ENCODE results near the gene TDRD6.
"Not testable (repeated sequence)": the region's sequence is repeated elsewhere in the genome, so short reads cannot be mapped to it uniquely, and the experiment has no call there.

The TDRD6 gene

GRCh38 chr6:46743425-46744158, 55.9 kb downstream of the TDRD6 start:
- ChIA-PET POLR2A (no interaction called here), CTCF (interaction anchor here (0.6 to 0.7 kb wide), 2 partner anchors 240 to 633 kb away, joined by 3 read pairs; no protein-coding TSS in a partner anchor)
- no peak for TF ChIP-seq NFRKB (IDR thresholded peaks at IDR 0.05)
- no peak for TF ChIP-seq ZNF384 (IDR thresholded peaks at IDR 0.05)
- TF ChIP-seq CTBP1 (IDR thresholded peaks at IDR 0.05; ENCODE audit: borderline replicate concordance): no peak
- TF ChIP-seq FOXK2 (IDR thresholded peaks at IDR 0.05): no peak
- no peak for TF ChIP-seq ELF4 (IDR thresholded peaks at IDR 0.05)
- no peak for TF ChIP-seq SP1 (IDR thresholded peaks at IDR 0.05)
- no peak for TF ChIP-seq FOXM1 (IDR thresholded peaks at IDR 0.05; ENCODE audit: borderline replicate concordance)
- no peak for TF ChIP-seq LEF1 (IDR thresholded peaks at IDR 0.05; ENCODE audit: borderline replicate concordance)
- TF ChIP-seq ARNT (IDR thresholded peaks at IDR 0.05): no peak
- TF ChIP-seq TARDBP (IDR thresholded peaks at IDR 0.05): no peak
- no peak for TF ChIP-seq FOXA1 (IDR thresholded peaks at IDR 0.05)
- no peak for TF ChIP-seq BHLHE40 (IDR thresholded peaks at IDR 0.05; ENCODE audit: borderline replicate concordance)
- no peak for TF ChIP-seq HDGF (IDR thresholded peaks at IDR 0.05; ENCODE audit: borderline replicate concordance)
- no peak for TF ChIP-seq PKNOX1 (IDR thresholded peaks at IDR 0.05)
- DNase-seq (ENCODE audit: extremely low spot score): no peak

- DNase-seq (ENCODE audit: extremely low spot score); POLR2A ChIA-PET; CTCF ChIA-PET: not testable (repeated sequence)
Measured at GRCh38 chr6:46744159-46744725, 56.6 kb downstream of the TDRD6 start.

- no peak for DNase-seq (ENCODE audit: extremely low spot score)
- CTCF ChIA-PET: no interaction called here
- POLR2A ChIA-PET: no interaction called here
- TF ChIP-seq L3MBTL2 (conservative IDR thresholded peaks at IDR 0.05) (no peak), CTBP1 (IDR thresholded peaks at IDR 0.05; ENCODE audit: borderline replicate concordance) (no peak)
Measured at GRCh38 chr6:46745973-46746372, 58.3 kb downstream of the TDRD6 start.

- TF ChIP-seq LEF1 (IDR thresholded peaks at IDR 0.05; ENCODE audit: borderline replicate concordance) (no peak), CTBP1 (IDR thresholded peaks at IDR 0.05; ENCODE audit: borderline replicate concordance) (no peak), HDGF (IDR thresholded peaks at IDR 0.05; ENCODE audit: borderline replicate concordance) (no peak)
- DNase-seq (ENCODE audit: extremely low spot score): no peak
- CTCF ChIA-PET: no interaction called here
- POLR2A ChIA-PET: interaction anchor here (0.8 kb wide), 1 partner anchor 11 kb away, joined by 3 read pairs; the partner anchor contains the start of gene PLA2G7
Measured at GRCh38 chr6:46746696-46747095, 59.0 kb downstream of the TDRD6 start, which contains the start of gene ANKRD66. Gene ANKRD66 (plus strand): TSS chr6:46746933. CDS start chr6:46751949, 5,016 bp downstream.

- TF ChIP-seq FOXK2 (IDR thresholded peaks at IDR 0.05): no peak
- no peak for TF ChIP-seq PKNOX1 (IDR thresholded peaks at IDR 0.05)
- no peak for TF ChIP-seq SUZ12 (IDR thresholded peaks at IDR 0.05)
- no peak for TF ChIP-seq ELF4 (IDR thresholded peaks at IDR 0.05)
- TF ChIP-seq LEF1 (IDR thresholded peaks at IDR 0.05; ENCODE audit: borderline replicate concordance): no peak
- no peak for TF ChIP-seq FOXA1 (IDR thresholded peaks at IDR 0.05)
- TF ChIP-seq CTBP1 (IDR thresholded peaks at IDR 0.05; ENCODE audit: borderline replicate concordance): no peak
- TF ChIP-seq ARNT (IDR thresholded peaks at IDR 0.05): no peak
- TF ChIP-seq NFRKB (IDR thresholded peaks at IDR 0.05): no peak
- no peak for TF ChIP-seq FOXM1 (IDR thresholded peaks at IDR 0.05; ENCODE audit: borderline replicate concordance)
- TF ChIP-seq BHLHE40 (IDR thresholded peaks at IDR 0.05; ENCODE audit: borderline replicate concordance): no peak
- TF ChIP-seq L3MBTL2 (conservative IDR thresholded peaks at IDR 0.05): no peak
- TF ChIP-seq SP1 (IDR thresholded peaks at IDR 0.05): no peak
- no peak for TF ChIP-seq ZNF384 (IDR thresholded peaks at IDR 0.05)
- TF ChIP-seq TARDBP (IDR thresholded peaks at IDR 0.05): no peak
- TF ChIP-seq HDGF (IDR thresholded peaks at IDR 0.05; ENCODE audit: borderline replicate concordance): no peak
- CTCF ChIA-PET: no interaction called here
- no peak for DNase-seq (ENCODE audit: extremely low spot score)
- POLR2A ChIA-PET: no interaction called here
Measured at GRCh38 chr6:46748940-46749503, 61.3 kb downstream of the TDRD6 start.

GRCh38 chr6:46749731-46750130, 62.0 kb downstream of the TDRD6 start:
- TF ChIP-seq TARDBP (IDR thresholded peaks at IDR 0.05): no peak
- no peak for TF ChIP-seq SUZ12 (IDR thresholded peaks at IDR 0.05)
- TF ChIP-seq BHLHE40 (IDR thresholded peaks at IDR 0.05; ENCODE audit: borderline replicate concordance): no peak
- TF ChIP-seq SP1 (IDR thresholded peaks at IDR 0.05): no peak
- TF ChIP-seq PKNOX1 (IDR thresholded peaks at IDR 0.05): no peak
- no peak for TF ChIP-seq LEF1 (IDR thresholded peaks at IDR 0.05; ENCODE audit: borderline replicate concordance)
- TF ChIP-seq ELF4 (IDR thresholded peaks at IDR 0.05): no peak
- no peak for TF ChIP-seq FOXK2 (IDR thresholded peaks at IDR 0.05)
- TF ChIP-seq L3MBTL2 (conservative IDR thresholded peaks at IDR 0.05): no peak
- TF ChIP-seq ZNF384 (IDR thresholded peaks at IDR 0.05): no peak
- no peak for TF ChIP-seq ARNT (IDR thresholded peaks at IDR 0.05)
- no peak for TF ChIP-seq FOXA1 (IDR thresholded peaks at IDR 0.05)
- no peak for TF ChIP-seq HDGF (IDR thresholded peaks at IDR 0.05; ENCODE audit: borderline replicate concordance)
- no peak for TF ChIP-seq FOXM1 (IDR thresholded peaks at IDR 0.05; ENCODE audit: borderline replicate concordance)
- no peak for TF ChIP-seq NFRKB (IDR thresholded peaks at IDR 0.05)
- no peak for TF ChIP-seq CTBP1 (IDR thresholded peaks at IDR 0.05; ENCODE audit: borderline replicate concordance)
- CTCF ChIA-PET: interaction anchor here (0.8 kb wide), 1 partner anchor 14 kb away, joined by 3 read pairs; no protein-coding TSS in a partner anchor
- POLR2A ChIA-PET: no interaction called here
- DNase-seq (ENCODE audit: extremely low spot score): no peak

Data from HEK293T (cell line).